NT2/D1 (cell line): ENCODE data around the gene NTHL1.

Experiments
- SUZ12 ChIP-seq: IDR thresholded peaks from 2 replicates; pipeline ENCODE4 v1.6.1; 2011; ENCODE audit not compliant: insufficient read length, insufficient read depth; ENCODE audit errors: extremely low read depth
- YY1 ChIP-seq: IDR thresholded peaks from 2 replicates; pipeline ENCODE4 v1.6.1; 2011; ENCODE audit not compliant: insufficient read length, insufficient read depth
- ZNF274 ChIP-seq: IDR thresholded peaks from 2 replicates; pipeline ENCODE4 v1.6.1; 2011; ENCODE audit warnings: mild to moderate bottlenecking, low read depth, low read length

GRCh38 chr16:2079991-2080390 lies 32.4 kb upstream of the NTHL1 start:
- TF ChIP-seq SUZ12 = no peak
- TF ChIP-seq YY1 = no peak
- no peak for TF ChIP-seq ZNF274
